ENCODE results near the gene TOP2A. TPM values are rescaled to one million over a fixed set of nuclear protein-coding genes. Genes with fewer than 3 reads are reported as not detected.

Gene TOP2A
- total RNA-seq, 1 donor from 2014 or later = 55.5 TPM

- DNase-seq = no peak
Observed at GRCh38 chr17:40347319-40348135, 70.2 kb downstream of the TOP2A start.

DNA sequence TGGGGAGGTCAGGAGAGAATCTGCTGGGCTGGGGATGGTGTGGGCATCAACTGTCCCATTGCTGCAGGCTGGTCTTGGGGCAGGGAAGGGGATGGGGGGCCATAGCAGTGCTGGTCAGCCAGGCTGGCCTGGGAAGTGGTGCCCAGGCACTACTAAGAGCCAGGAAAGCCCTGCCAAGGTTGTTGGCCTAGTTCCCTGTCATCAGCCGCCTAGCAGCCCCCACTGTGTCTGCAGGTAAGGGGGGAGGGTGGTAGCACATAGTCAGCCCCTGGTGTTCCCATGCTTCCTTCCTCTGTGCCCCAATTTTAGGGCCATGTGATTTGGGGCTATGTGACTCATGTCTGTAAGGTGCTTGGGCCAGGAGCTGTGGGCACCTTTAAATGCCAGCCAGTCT lies 70.9 kb downstream of the TOP2A start:
- DNase-seq = no peak

DNA sequence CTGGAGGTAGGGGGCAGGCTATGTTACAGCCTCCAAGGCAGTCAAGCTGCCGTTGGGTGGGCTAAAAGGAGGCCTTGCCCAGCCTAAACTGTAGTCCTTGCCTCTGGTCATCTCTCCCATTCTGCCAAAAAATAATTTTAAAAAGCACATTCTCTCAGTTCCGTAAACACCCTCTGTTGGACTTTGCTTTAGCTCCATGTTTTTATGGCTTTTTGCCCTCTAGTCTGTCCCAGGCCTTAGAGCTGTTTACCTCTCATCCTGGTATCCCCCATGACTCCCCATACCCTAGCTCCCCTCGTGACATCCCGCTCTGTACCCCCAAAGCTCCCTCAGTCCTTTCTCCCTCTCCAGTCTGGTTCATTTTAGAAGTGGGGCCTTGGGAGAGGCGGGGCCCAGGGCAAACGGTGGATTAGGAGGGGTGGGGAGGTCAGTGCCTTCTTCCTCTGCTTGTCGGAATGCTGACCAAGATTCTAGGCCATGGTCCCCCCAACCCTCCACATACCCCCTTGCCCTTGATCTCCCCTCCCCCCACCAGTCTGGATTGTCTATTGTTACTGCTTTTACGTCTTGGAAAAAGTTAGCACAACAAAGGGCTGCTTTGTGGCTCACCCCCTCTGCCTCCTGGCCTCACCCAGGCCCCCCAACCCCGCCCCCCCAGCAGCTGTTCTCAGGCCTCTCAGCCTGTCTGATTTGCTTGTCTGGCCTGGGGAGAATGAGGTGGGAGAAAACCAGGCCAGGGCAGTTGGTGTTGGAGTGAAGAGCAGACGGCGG lies 71.5 kb downstream of the TOP2A start:
- DNase-seq = peak; percentile 39

GRCh38 chr17:40345161-40345993 lies 72.3 kb downstream of the TOP2A start:
- peak; percentile 65 for DNase-seq

DNA sequence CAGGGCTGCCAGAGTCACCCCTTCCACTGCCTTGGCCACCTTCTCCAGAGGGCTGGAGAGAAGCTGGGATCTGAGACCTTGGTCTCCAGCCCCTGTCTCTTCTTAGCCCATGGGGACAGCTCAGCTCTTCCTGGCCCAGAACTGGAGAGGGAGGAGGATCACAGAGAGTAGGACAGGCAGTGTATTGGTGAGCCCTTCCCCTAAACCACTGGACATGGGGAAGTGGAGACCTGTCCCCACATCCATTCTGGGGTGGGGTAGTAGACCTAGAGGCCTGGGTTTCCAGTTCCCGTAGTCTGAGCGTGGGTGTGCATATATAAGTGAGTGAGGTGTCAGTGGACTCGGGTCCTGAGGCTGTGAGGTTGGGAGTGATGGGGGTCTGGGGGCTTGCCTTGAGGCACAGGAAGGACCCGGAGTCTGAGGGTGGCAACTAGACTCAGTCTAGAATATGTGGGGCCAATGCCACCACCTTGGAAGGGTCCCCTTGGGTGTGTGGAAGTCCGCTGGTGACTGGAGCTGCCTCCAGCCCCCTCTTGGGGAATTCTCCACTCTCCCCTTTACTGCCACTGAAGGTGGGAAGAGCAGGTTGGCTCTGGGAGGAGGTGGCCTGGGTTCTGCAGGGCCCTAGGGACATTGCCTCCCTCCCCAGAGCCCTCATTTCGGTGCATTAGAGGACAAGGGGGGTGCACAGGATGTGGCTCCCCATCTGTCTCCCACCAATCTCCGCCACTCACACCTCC lies 73.1 kb downstream of the TOP2A start:
- no peak for DNase-seq

DNA sequence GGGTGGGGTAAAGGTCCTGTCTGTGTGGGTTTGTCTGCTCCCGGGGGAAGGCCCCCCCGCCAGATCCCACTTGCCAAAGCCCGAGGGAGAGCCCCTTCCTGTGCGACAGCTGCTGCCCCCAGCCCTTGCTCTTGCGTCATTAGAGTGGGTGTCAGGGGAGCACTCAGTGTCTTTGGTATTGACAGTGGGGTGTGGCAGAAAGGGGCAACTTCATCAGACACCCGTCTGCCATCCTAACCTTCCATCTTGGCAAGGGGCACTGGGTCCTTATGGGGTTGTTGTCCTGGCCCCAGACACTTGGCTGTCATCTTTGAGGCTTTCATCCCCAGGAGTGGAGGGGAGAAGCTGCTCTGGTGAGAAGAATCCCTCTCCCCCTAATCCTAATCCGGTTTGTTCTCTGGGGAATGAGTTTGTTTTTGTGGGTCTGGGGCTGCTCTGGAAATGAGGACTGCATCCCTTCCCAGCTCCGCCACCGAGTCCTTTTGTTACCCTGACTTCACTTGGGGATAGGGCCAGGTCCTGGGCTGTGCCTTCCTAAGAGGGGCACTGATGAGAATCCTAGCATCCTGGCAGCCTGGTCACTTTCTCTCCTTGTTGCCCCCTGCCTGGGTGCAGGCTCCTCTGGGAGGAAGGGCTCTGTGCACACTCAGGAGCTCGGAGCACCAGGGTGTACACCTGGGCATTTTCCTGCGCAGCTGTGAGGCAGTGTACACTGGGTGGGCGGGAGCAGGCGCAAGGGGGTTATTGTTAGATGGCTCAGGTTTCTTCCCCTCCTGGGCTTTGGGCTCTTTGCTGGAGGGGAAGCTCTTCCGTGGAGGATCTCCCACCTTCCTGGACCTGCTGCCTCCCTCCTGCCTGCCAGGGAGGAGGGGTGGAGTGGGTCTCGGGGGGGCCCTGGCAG lies 74.2 kb downstream of the TOP2A start:
- DNase-seq = peak; percentile 47

DNA sequence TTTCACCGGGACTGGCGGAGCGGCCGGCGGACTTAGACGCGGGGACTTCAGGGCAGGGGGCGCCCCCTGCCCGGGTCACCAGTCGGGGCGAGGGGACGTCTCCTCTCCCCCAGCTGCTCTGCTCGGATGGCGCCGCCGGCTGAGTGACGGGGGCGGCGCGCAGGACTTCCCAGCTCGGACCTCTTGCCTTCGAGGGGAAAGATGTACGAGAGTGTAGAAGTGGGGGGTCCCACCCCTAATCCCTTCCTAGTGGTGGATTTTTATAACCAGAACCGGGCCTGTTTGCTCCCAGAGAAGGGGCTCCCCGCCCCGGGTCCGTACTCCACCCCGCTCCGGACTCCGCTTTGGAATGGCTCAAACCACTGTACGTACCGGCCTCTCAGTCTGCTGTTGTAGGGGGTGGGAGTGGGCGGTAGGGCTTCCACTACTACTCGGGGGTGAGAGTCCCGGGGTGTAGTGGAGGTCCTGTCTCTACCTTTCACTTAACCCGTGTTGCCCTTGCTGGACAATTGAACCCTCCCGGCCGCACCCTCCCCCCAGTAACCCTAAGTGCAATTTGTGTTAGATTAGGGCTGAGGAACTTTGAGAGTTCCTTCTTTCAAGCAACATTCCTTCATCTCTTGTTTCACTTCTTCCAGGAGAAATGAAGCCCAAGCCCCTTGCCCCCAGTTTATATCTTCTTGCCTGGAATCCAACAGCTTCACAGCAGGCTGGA lies 75.0 kb downstream of the TOP2A start:
- DNase-seq = no peak

- DNase-seq = peak; percentile 59
Observed at GRCh38 chr17:40341808-40342503, 75.7 kb downstream of the TOP2A start.

GRCh38 chr17:40340880-40341807 lies 76.6 kb downstream of the TOP2A start:
- peak; percentile 74 for DNase-seq

- no peak for DNase-seq
Observed at GRCh38 chr17:40340327-40340726, 77.4 kb downstream of the TOP2A start.

DNA sequence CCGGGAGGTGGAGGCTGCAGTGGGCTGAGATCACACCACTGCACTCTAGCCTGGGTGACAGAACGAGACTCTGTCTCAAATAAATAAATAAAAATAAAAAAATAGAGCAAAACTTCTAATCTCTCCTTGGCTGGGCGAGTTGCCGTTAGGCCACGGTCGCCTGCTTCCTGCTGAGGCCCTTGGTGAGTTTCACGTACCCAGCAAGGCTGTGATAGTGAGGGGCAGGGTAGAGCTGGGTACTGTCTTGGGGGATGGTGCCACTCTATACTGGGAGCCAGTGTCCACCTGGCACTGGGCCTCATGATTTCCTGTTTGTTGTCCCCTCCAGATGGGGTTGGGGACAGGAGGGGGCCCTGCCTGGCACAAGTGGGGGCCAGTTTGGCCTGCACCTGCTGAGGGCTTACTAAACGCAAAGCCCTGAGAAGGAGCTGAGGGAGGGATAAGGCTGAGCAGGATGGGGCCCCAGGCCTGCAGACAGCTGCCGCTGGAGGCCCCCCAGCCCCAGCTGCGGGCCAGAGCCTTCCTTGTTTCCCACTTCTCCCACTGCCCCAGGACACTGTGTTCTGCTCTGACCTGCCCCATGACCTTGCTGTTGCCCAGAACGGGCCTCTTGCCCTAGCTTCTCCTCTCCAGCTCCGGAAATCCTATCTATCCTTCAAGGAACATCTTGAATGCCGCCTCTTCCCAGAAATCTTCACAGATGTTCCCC lies 78.6 kb downstream of the TOP2A start:
- DNase-seq = no peak

Small RNA genes lying within 50 kb of the gene (small RNA-seq; reads per million reads assigned to genes)
- gene RF00019 (ENCODE audit: low replicate concordance) (not detected), gene RNA5SP441 (ENCODE audit: low replicate concordance) (not detected)

Other genes starting within 250 kb of the TOP2A start
- gene RAPGEFL1, start 240.4 kb downstream of the TOP2A start, total RNA-seq = 27.8 TPM
- gene WIPF2, start 198.6 kb downstream of the TOP2A start, total RNA-seq = 7.8 TPM
- gene CDC6, start 130.0 kb downstream of the TOP2A start, total RNA-seq = 7.1 TPM
- gene RARA, start 108.7 kb downstream of the TOP2A start, total RNA-seq = 19.4 TPM
- gene GJD3, start 53.2 kb downstream of the TOP2A start, total RNA-seq = not detected
- gene IGFBP4, start 25.6 kb upstream of the TOP2A start, total RNA-seq = 73.4 TPM
- 25.6 TPM for gene TNS4, start 83.7 kb upstream of the TOP2A start, total RNA-seq
- gene CCR7, start 147.6 kb upstream of the TOP2A start, total RNA-seq = 0.30 TPM
- gene SMARCE1, start 229.9 kb upstream of the TOP2A start, total RNA-seq = 93.7 TPM
- gene KRT222, start 247.3 kb upstream of the TOP2A start, total RNA-seq = 0.49 TPM

Data from skin of body (tissue), 3 donors.